ENCODE measurements around the gene FUNDC1. TPM values are rescaled to one million over a fixed set of nuclear protein-coding genes. Genes with fewer than 3 reads are reported as not detected.

Gene FUNDC1
- total RNA-seq, 1 donor from 2014 or later: 19.3 TPM

DNA sequence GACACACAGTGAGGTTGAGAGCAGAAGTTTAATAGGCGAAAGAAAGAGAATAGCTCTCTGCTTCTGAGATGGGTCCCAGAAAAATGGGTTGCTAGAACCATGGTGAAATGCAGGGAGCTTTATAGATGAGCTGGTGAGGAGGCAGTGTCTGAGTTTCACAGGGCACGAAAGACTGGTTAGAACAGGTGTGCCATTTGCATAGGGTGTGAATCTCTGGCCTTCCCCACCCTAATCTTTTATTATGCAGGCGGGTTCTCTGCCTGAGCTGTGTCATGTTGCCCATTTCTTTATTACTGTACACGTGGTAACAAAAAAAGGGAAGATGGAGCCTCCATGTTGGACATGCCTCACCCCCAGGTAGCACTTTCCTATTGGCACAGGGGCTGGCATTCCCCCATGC is 39.1 kb downstream of the FUNDC1 start:
- no peak for DNase-seq
- H3K27me3 Mint-ChIP-seq (ENCODE audit: unreplicated experiment): no peaks in the 10 kb centered on the region
- H3K4me1 Mint-ChIP-seq (ENCODE audit: low read depth, unreplicated experiment): no peaks in the 10 kb centered on the region
- no peak overlapping the region for H3K4me3 Mint-ChIP-seq (ENCODE audit: unreplicated experiment)
- H3K27ac Mint-ChIP-seq (ENCODE audit: unreplicated experiment): no peak overlapping the region
- no peaks in the 10 kb centered on the region for H3K36me3 Mint-ChIP-seq (ENCODE audit: unreplicated experiment)
- H3K9me3 Mint-ChIP-seq (ENCODE audit: unreplicated experiment): no peaks in the 10 kb centered on the region
- TF ChIP-seq, protein P1, sequence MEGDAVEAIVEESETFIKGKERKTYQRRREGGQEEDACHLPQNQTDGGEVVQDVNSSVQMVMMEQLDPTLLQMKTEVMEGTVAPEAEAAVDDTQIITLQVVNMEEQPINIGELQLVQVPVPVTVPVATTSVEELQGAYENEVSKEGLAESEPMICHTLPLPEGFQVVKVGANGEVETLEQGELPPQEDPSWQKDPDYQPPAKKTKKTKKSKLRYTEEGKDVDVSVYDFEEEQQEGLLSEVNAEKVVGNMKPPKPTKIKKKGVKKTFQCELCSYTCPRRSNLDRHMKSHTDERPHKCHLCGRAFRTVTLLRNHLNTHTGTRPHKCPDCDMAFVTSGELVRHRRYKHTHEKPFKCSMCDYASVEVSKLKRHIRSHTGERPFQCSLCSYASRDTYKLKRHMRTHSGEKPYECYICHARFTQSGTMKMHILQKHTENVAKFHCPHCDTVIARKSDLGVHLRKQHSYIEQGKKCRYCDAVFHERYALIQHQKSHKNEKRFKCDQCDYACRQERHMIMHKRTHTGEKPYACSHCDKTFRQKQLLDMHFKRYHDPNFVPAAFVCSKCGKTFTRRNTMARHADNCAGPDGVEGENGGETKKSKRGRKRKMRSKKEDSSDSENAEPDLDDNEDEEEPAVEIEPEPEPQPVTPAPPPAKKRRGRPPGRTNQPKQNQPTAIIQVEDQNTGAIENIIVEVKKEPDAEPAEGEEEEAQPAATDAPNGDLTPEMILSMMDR (IDR thresholded peaks at IDR 0.05; ENCODE audit: partially characterized antibody, unreplicated experiment): no peak

GRCh38 chrX:44495091-44495490 is 47.6 kb downstream of the FUNDC1 start:
- Mint-ChIP-seq H3K27ac (ENCODE audit: unreplicated experiment) (no peak overlapping the region), H3K4me1 (ENCODE audit: low read depth, unreplicated experiment) (no peaks in the 10 kb centered on the region), H3K4me3 (ENCODE audit: unreplicated experiment) (no peak overlapping the region), H3K27me3 (ENCODE audit: unreplicated experiment) (no peaks in the 10 kb centered on the region), H3K9me3 (ENCODE audit: unreplicated experiment) (no peaks in the 10 kb centered on the region), H3K36me3 (ENCODE audit: unreplicated experiment) (no peaks in the 10 kb centered on the region)
- no peak for DNase-seq
- TF ChIP-seq, protein P1 (IDR thresholded peaks at IDR 0.05; ENCODE audit: partially characterized antibody, unreplicated experiment): no peak

GRCh38 chrX:44494357-44494756 is 48.3 kb downstream of the FUNDC1 start:
- no peak overlapping the region for H3K27ac Mint-ChIP-seq (ENCODE audit: unreplicated experiment)
- no peaks in the 10 kb centered on the region for H3K27me3 Mint-ChIP-seq (ENCODE audit: unreplicated experiment)
- DNase-seq: no peak
- TF ChIP-seq, protein P1 (IDR thresholded peaks at IDR 0.05; ENCODE audit: partially characterized antibody, unreplicated experiment): no peak
- H3K36me3 Mint-ChIP-seq (ENCODE audit: unreplicated experiment): no peaks in the 10 kb centered on the region
- no peaks in the 10 kb centered on the region for H3K9me3 Mint-ChIP-seq (ENCODE audit: unreplicated experiment)
- no peaks in the 10 kb centered on the region for H3K4me1 Mint-ChIP-seq (ENCODE audit: low read depth, unreplicated experiment)
- no peak overlapping the region for H3K4me3 Mint-ChIP-seq (ENCODE audit: unreplicated experiment)

DNA sequence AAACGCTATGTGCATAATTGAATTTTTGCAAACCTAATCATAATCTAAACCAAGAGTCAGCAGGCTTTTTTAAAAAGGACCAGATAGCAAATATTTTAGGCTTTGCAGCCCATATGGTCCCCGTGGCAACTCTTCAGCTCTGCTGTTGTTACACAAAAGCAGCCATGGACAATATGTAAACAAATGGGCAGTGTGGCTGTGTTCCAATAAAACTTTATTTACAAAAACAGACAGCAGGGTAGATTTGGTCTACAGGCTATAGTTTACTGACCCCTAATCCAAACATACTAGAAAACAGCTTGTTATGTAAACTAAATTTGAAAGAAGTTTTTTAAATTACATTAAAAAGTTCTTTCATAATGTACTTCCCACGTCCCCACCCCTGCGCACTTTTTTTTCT is 53.1 kb downstream of the FUNDC1 start:
- H3K36me3 Mint-ChIP-seq (ENCODE audit: unreplicated experiment): no peaks in the 10 kb centered on the region
- H3K9me3 Mint-ChIP-seq (ENCODE audit: unreplicated experiment): no peaks in the 10 kb centered on the region
- H3K27ac Mint-ChIP-seq (ENCODE audit: unreplicated experiment): no peak overlapping the region
- H3K4me1 Mint-ChIP-seq (ENCODE audit: low read depth, unreplicated experiment): no peaks in the 10 kb centered on the region
- H3K4me3 Mint-ChIP-seq (ENCODE audit: unreplicated experiment): no peak overlapping the region
- TF ChIP-seq, protein P1 (IDR thresholded peaks at IDR 0.05; ENCODE audit: partially characterized antibody, unreplicated experiment): no peak
- no peak for DNase-seq
- H3K27me3 Mint-ChIP-seq (ENCODE audit: unreplicated experiment): no peaks in the 10 kb centered on the region

GRCh38 chrX:44484607-44485146 is 58.0 kb downstream of the FUNDC1 start:
- TF ChIP-seq, protein P1 (IDR thresholded peaks at IDR 0.05; ENCODE audit: partially characterized antibody, unreplicated experiment): no peak
- no peaks in the 10 kb centered on the region for H3K27me3 Mint-ChIP-seq (ENCODE audit: unreplicated experiment)
- no peaks in the 10 kb centered on the region for H3K36me3 Mint-ChIP-seq (ENCODE audit: unreplicated experiment)
- H3K4me1 Mint-ChIP-seq (ENCODE audit: low read depth, unreplicated experiment): no peaks in the 10 kb centered on the region
- peaks cover 2% of the 10 kb centered on the region for H3K9me3 Mint-ChIP-seq (ENCODE audit: unreplicated experiment)
- H3K4me3 Mint-ChIP-seq (ENCODE audit: unreplicated experiment): no peak overlapping the region
- H3K27ac Mint-ChIP-seq (ENCODE audit: unreplicated experiment): no peak overlapping the region
- no peak for DNase-seq

Measured in glutamatergic neuron (in vitro differentiated cells).